GM19025 (cell line): ENCODE data around the gene KRT12.
"Not testable (repeated sequence)": the region's sequence is repeated elsewhere in the genome, so short reads cannot be mapped to it uniquely, and the experiment has no call there.

Experiments used
- ATAC-seq: cut with Tn5 transposase; IDR thresholded peaks from one replicate; pipeline ENCODE4 v1.9.1; 2021; ENCODE audit warnings: mild to moderate bottlenecking, low read depth, moderate library complexity; ENCODE audit not compliant: unreplicated experiment

Gene KRT12

DNA sequence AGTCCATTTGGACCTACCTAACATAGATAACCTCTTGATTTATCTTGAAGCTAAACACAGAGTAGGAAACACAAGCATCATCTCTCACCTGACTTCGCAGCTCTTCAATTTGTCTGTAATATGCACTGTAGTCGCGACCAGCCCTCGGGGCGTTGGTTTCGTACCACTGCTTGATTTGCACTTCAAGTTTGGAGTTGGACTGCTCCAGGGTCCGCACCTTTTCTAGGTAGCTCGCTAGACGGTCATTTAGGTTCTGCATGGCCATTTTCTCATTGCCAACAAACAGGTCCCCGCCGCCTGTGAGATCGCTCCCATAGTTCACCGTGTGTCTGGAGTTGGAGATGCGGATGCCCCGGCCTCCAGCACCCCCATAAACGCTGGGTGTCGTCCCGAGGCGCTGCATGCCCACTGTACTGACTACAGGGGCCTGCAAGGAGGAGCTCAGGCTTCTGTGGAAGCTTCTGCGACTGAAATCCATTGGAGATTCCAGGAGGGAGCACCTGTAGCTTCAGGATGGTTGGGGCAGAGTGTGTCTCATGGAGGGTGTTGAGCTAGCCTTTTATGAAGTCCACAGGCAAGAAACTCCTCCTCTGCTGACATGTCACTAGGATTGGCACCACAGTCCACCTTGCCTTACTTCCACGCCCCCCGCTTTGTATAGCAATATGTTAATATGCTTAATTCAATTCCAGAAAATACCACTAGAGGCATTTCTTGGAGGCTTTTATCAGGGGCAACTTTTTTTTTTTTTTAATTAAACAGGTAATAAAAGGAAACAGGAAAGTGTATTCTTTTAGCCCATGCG lies 17.9 kb upstream of the KRT12 start, which contains the start of gene KRT20:
Gene KRT20, minus strand, starts transcription at position 535 of the 805 bp plus-strand sequence. Its CDS starts 57 bp downstream, at position 478.
- ATAC-seq = no peak

GRCh38 chr17:40883626-40884334 lies 16.8 kb upstream of the KRT12 start:
- no peak for ATAC-seq

DNA sequence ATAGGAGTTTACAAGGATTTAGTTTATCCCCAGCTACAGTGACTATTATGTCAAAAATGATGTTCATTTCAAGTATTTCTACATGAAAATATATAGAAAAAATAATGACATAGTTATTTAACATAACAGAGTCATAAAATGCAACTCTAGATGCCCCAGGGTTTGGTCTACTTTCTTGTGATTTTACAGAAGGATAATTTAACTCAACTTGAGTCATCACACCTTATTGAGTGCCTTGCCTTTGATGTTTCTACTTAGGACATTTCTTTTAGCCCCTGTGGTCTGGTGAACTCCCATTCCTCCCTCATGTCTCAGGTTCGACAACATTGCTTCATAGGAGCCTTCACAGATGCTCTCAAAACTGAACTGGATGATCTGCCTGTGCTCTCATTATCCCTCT lies 16.0 kb upstream of the KRT12 start:
- no peak for ATAC-seq

GRCh38 chr17:40879026-40879425 lies 12.0 kb upstream of the KRT12 start:
- no peak for ATAC-seq

GRCh38 chr17:40878044-40878443 lies 11.0 kb upstream of the KRT12 start:
- no peak for ATAC-seq

- ATAC-seq = no peak
Observed at GRCh38 chr17:40873801-40874200, 6.8 kb upstream of the KRT12 start.

- no peak for ATAC-seq
Observed at GRCh38 chr17:40873255-40873654, 6.2 kb upstream of the KRT12 start.

DNA sequence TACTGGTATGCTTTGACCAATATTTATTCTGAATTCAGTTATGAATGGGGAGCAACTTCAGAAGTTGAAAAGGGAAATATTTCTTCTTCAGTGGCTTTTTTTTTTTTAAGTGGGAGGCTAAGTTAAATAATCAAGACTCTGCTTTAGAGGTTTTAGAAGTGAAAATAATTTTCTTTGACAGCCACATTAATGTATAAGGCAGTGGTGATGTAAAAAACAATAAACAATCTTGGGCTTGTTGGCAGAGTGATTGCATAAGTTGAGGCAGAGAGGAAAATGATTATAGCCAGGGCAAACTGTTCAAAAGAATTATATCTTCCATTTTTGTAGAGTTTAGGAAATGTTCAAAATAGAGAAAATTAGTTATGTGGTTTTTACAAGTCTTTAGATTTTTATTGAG lies 5.4 kb upstream of the KRT12 start:
- ATAC-seq = no peak

DNA sequence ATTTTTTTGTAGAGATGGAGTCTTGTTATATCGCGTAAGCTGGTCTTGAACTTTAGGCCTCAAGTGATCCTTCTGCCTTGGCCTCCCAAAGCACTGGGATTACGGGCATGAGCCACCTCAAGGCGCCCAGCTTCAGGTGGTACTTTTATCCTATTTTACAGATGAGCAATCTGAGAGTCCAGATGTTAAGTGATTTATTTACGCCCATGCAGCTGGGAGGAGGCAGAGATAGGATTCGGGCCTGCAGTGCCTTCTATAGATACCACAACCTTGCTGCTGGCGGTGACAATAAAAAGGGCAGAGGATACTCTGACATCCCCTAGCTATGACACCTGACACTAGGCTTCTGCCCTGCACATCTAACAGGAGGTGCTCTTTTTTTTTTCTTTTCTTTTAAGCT lies 4.3 kb upstream of the KRT12 start:
- no peak for ATAC-seq

GRCh38 chr17:40870136-40870535 lies 3.1 kb upstream of the KRT12 start:
- ATAC-seq = no peak

DNA sequence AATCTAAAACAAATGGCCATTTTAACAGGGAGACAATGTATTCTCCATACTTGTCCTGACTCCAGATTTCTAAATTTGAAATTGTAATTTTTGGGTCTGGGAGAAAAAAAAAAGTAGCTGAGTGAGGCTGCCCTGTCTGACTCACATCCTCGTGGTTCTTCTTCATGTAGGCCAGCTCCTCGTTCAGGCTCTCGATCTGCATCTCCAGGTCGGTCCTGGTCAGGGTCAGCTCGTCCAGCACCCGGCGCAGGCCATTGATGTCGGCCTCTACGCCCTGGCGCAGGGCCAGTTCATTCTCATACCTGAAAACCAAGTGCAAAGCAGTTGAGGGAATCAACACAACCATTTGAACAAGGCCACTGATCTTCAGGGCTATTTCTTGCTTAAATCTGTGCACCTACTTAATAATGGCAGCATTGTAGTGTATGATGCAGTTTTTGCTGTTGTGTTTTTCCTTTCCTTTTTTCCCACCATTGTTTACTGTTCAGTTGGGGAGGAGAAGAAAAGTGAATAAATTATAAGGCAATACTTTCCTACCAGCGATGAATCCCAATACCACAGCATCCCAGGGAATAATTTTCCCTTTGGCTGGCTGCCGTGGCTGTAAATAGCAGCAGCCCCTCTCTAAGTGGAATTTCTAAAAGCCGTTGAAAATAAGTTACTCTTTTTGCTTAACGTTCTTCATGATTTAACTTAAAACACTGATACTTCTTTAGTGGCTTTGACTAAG lies 2.2 kb downstream of the KRT12 start:
- ATAC-seq = no peak

DNA sequence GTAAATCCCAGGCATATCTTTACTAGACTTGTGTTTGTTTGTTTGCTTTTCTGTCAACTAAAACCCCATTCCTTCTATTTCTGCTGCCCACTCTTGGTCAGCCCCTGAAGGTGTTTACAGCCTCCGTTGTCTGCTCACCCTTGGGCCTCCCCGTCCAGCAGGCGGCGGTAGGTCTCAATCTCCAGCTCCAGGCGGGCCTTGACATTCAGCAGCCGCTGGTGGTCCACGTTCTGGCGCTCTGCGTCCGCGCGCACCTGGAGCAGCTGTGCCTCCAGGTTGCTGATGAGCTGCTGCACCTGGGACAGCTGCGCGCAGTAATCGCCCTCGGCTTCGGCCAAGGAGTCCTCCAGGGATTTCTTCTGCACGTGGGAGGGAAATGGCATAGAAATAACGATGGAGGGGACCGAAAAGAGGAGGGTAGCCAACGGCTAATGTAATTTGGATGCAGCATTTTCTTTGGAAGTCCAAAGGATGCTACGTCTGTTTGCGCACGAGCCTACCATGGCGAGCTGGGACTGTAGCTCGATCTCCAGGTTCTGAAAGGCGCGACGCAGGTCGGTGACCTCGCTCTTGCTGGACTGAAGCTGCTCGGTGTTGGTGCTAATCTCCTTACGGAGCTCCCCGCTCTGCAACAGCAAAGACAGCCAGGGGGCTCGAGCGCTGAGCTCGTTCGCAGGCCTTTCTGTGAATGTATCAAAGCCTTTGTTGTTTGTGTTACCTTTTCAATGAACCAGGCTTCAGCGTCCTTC lies 3.9 kb downstream of the KRT12 start:
- ATAC-seq = no peak

DNA sequence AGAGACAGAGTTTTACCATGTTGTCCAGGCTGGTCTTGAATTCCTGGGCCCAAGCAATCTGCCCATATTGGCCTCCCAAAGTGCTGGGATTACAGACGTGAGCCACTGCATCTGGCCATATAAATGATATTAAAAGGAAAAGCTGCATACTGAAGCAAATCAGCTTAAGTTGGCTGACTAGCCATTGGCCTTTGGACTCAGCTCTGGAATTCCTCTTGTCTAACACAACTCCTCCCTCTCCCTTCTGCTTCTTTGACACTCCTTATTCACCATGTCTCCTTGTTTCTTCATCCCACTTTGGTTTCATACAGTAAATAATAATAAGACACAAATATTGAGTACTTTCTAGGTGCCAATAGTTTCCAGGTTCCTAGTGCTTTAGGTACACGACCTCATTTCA lies 7.5 kb downstream of the KRT12 start:
- ATAC-seq = no peak

- not testable (repeated sequence) for ATAC-seq
Observed at GRCh38 chr17:40858667-40859066, 8.4 kb downstream of the KRT12 start.

DNA sequence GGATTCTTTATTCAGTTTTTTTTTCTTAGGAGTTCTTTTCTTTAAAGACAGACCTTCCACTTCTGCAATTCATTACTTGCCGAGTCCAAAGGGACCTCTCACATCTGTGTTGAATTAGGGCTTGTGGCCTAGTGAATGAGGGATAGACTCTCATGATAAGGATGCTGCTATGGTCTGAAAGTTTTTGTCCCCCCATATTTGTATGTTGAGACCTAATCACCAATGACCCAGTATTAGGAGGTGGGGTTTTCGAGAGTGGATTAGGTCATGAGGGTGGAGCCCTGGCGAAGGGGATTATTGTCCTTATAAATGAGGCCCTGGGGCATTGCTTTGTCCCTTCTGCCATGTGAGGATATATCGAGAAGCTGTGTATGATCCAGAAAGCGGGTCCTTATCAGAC lies 9.5 kb downstream of the KRT12 start:
- ATAC-seq = no peak

DNA sequence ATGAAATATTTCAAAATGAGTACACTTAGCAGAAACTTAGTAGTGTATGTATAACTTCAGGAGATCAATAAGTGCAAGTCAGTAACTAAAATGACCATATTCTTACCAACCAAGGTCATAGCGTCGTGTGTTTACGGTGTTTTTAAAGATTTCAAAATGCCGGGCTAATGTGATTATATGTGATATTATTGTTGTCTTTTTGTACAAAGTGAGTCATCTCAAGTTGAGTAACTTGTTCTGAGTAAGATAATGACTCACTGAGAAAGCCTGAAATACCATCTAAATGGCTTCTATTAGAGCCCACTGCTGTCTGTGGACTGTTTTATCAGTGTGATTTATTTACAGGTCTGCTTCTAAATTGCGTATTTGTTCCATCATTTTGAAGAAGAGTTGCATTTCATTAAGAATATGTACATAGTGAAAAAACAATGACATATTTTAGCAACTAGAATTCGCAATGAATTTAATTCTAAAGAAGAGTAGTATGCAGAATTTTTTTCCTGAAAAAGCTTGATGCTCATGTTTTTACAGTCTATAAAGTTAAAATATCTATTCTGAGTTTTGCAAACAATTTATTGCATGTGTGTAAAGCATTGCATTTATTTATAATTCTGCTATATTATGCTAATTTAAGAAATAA lies 12.7 kb downstream of the KRT12 start:
- no peak for ATAC-seq

- no peak for ATAC-seq
Observed at GRCh38 chr17:40852364-40852763, 14.7 kb downstream of the KRT12 start.

GRCh38 chr17:40850293-40850972 lies 16.6 kb downstream of the KRT12 start:
- no peak for ATAC-seq

GRCh38 chr17:40849723-40850122 lies 17.3 kb downstream of the KRT12 start:
- ATAC-seq = no peak
